Activated naive CD4-positive, alpha-beta T cell (primary cell): ENCODE measurements around the gene SCNN1B.

Experiments used
- DNase-seq, 4 experiments: peaks; one replicate each; lab custom pipeline; 2025; lab: John Stamatoyannopoulos, UW

SCNN1B gene

GRCh38 chr16:23408242-23408822, 106.2 kb downstream of the SCNN1B start:
- DNase-seq: no peak

DNA sequence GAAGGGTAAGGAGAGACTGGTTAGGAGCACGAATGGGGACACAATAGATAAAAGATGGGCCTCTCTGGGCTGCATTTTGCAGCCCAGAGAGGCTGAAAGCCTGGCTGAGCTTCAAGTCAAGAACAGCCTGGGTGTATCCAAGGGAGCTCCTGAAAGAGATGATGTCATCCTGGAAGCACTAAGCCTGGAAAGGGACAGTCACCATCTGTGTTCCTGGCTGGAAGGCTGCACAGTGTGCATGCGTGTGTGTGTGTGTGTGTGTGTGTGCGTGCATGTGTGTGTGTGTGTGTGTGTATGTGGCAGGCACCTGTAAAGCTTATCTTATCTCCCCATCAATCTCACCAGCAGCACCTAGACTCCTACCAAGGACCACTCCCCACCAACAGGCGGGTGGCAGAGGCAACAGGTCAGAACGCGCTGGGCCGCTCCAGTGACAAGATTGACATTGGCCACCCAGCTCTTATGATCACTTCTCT, 106.8 kb downstream of the SCNN1B start:
- no peak for DNase-seq

DNA sequence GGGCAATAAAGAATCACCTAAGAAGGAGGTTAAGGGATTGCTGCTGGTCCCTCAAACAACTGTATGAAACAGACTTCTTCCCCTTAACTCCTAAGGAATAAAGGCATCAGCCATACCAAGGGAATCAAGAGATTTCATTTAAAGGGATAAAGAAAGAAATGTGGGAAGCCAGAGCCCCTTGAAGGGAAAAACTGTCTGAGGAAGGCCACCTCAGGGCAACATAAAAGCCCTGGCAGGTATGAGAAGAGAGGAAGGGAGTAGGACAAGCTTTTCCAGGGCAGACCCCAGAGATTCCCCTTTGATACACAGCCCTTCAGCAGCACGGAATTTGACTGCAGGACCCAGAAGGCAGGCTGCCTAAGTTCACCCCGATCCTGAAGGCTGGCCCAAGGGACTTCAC, 107.4 kb downstream of the SCNN1B start:
- no peak for DNase-seq

GRCh38 chr16:23410176-23410575, 108.1 kb downstream of the SCNN1B start:
- no peak for DNase-seq

- DNase-seq: no peak
Measured at GRCh38 chr16:23414731-23415130, 112.6 kb downstream of the SCNN1B start.

DNA sequence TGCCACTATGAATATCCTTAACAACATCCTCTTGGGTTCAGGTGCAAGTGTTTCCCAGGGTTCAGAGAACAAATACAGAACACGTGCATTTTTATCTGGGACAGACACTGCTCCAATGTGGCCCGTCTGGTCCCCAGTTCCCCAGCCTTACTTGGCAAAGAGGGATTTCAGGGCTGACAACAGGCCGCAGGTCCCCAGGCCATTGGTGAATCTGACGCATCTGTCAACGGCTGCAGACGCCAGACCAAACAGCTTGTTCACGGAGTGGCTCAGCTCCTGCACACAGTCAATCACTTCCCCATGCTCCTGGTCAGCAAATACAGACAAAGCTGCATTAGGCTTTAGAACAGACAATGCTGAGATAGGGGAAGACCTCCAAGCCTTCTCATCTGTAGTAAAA, 114.7 kb downstream of the SCNN1B start:
- no peak for DNase-seq

- no peak for DNase-seq
Measured at GRCh38 chr16:23420011-23420410, 117.9 kb downstream of the SCNN1B start.

DNA sequence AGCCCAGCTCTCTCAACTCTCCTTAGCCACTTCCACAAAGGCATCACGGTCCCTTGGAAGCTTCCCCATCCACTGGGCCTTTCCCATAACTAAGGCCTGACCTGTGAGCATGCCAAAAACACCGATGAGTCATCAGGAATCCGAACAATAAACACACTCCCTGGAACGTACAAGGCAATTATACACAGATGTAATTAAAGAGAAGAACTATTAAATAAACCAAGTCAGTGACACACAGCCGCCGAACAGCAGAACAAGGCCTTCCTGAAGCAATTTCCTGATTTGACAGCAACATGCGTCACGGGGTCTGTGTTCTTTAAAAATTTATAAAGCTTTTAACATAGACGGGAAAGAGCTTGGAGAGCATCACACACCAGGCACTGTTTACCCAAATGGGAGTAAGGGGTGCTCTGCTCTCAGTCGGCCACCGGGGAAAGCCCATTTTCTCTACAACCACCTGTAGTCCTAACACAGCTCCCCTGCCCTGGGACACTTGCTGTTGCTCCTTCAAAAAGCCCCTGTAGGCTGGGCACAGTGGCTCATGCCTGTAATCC, 121.5 kb downstream of the SCNN1B start:
- DNase-seq: no peak

DNA sequence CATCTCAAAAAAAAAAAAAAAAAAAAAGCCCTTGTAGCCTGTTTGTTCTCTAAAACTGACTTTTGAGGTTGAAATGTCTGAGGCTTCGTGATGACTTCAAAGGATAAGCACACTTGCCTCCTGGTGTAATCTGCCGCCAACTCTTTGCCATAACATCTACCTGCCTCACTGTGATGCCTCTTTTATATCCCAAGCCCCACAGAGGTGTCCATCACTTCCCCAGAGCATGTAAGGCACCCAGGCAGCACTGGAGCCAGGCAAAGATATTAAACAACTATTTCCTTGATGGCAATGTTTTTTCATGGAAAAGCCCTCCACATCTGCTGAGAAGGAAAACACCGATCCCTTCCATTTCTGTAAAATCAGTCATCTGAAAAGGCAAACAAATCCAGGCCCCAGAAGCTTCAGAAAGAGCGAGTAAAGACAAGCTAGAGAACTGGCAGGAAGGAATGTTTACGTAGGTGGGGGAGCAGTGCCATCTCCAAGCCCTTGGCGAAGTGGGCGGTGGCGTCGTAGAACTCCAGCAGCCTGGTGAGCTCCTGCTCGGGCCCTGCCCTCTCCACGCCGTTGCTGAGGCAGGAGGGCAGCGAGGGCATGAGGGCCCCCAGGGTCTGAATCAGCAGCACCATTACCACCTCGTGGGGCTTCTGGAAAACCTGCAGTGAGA, 122.3 kb downstream of the SCNN1B start:
- DNase-seq: no peak

- DNase-seq: no peak
Measured at GRCh38 chr16:23428351-23428750, 126.2 kb downstream of the SCNN1B start.
